Heart left ventricle (tissue), 13 donors: ENCODE data around the gene ALDH3A1.

Source experiments
- CTCF ChIP-seq, 12 donors: fragments of 200-600 bp; sonication (generic) in 4 of 12; IDR thresholded peaks; one replicate each; pipeline versions ENCODE4 v1.5.0 to v1.8.0; 2018 to 2022; ENCODE audit warnings: antibody characterized with exemption in 12 of 12, mild to moderate bottlenecking in 5 of 12
- POLR2A ChIP-seq, 2 donors: fragments of 450-650 bp; IDR thresholded peaks; one replicate each; pipeline ENCODE4 v1.6.1; 2017; ENCODE audit warnings: antibody characterized with exemption in 2 of 2, mild to moderate bottlenecking in 2 of 2, moderate library complexity in 2 of 2
- donor health status: ischemic (EF 13 %, LVEDD 7.1; RV severe dilation, severe dysfunction).
- donor health status: DM: no; HTN: yes; CAD: no.
- donor health status: DM: no; HTN: no; CAD: no.
- donor health status: ischemic (EF 25% LVEDD 6.9; RV normal size, moderate dysfunction).
- donor health status: ischemic (EF 25% LVEDD 5.7; RV mildly dilated, moderate dysfunction).
- donor health status: ischemic (EF 35%, LVEDD 5.7; RV mildly dilated, moderate dysfunction).
- donor health status: nonischemic (EF 11% LVEDD 7.7; RV severe dilation, severe dysfunction).
- donor health status: DM: yes; HTN: yes; CAD: no.
- donor health status: PGD.
- donor health status: ischemic (EF 29% LVEDD 5.4; RV normal size, mild dysfunction).
- donor health status: nonischemic (EF 23%, LVEDD 6.1; RV moderate dilation, normal function).

DNA sequence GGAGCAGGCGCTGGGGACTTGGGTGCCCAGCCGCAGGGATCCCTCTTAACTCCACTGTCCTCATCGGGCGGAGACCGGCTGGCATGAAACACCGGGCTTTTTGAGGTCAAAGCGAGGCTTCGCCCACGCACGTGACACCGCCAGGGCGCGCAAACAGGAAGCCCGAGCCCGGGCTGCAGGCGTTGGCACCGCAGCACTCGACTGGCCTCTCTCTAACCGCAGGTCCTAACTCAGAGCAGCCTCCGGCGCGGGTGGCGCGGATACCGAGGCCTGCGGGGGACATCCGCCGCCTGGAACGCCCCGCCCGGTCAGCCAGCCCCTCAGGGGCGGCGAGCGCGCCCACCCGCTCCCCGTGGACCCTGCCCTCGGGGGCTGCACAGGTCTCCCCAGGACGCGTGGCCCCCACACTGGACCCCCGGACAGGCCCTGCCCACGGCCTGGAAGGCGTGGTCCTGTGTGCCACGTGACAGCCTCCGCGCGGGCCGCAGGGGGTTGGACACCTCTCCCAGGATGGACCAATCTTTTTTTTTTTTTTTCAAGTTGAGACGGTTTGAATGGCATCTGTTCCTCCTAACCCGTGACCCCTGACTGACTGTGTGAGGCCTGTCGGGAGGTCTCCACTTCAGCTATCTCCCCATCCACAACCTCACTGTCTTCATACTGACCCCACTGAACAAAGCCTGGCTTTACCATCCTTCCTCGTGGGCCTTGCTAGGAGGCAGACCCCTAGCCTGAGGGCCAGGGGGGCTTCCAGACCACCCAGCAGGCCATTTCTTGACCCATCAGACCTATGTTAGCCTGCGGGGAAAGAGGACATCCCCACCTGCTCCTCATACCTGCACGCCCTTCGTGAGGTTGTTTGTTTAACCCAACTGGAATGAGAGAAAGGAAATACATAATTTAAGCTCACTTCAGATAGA lies 23.3 kb downstream of the ALDH3A1 start:
- TF ChIP-seq POLR2A (IDR thresholded peaks at IDR 0.05) (no peak), CTCF (IDR thresholded peaks at IDR 0.05) (no peak)
